Measurements from ENCODE around the gene NFATC2. TPM values are rescaled to one million over a fixed set of nuclear protein-coding genes. Genes with fewer than 3 reads are reported as not detected.

Gene NFATC2
- total RNA-seq, 2 experiments from 2014 or later, result 32.5 to 33.2 TPM

- intact Hi-C loops (cut with DNase I, micrococcal nuclease), result no loop called here
- DNase-seq (no peak), ATAC-seq (ENCODE audit: poor library complexity) (no peak)
- Mint-ChIP-seq H3K27me3 (no peaks in the 10 kb centered on the region), H3K4me3 (no peak overlapping the region), H3K36me3 (ENCODE audit: low read depth) (no peaks in the 10 kb centered on the region), H3K9me3 (no peaks in the 10 kb centered on the region), H3K4me1 (ENCODE audit: low read depth) (peaks cover 5% of the 10 kb centered on the region), H3K27ac (no peak overlapping the region)
- no peaks in the 10 kb centered on the region for H3K36me3 ChIP-seq (ENCODE audit: insufficient read depth, low read length)
- no peak overlapping the region for H3K27ac ChIP-seq (ENCODE audit: low read depth in 1 of 2, low read length in 2 of 2)
- no peaks in the 10 kb centered on the region for H3K27me3 ChIP-seq (ENCODE audit: control insufficient read depth in 1 of 2, insufficient read depth in 2 of 2, low read length in 2 of 2)
- H3K4me3 ChIP-seq (ENCODE audit: low read length), result no peak overlapping the region
- H3K9me3 ChIP-seq (ENCODE audit: control insufficient read depth in 1 of 2, insufficient read depth in 1 of 2, low read length in 2 of 2), result no peaks in the 10 kb centered on the region
- ChIA-PET CTCF (interaction anchor here (0.6 kb wide), 1 partner anchor 42 kb away, joined by 3 read pairs; no protein-coding TSS in a partner anchor), POLR2A (no interaction called here)
- TF ChIP-seq, protein P1, sequence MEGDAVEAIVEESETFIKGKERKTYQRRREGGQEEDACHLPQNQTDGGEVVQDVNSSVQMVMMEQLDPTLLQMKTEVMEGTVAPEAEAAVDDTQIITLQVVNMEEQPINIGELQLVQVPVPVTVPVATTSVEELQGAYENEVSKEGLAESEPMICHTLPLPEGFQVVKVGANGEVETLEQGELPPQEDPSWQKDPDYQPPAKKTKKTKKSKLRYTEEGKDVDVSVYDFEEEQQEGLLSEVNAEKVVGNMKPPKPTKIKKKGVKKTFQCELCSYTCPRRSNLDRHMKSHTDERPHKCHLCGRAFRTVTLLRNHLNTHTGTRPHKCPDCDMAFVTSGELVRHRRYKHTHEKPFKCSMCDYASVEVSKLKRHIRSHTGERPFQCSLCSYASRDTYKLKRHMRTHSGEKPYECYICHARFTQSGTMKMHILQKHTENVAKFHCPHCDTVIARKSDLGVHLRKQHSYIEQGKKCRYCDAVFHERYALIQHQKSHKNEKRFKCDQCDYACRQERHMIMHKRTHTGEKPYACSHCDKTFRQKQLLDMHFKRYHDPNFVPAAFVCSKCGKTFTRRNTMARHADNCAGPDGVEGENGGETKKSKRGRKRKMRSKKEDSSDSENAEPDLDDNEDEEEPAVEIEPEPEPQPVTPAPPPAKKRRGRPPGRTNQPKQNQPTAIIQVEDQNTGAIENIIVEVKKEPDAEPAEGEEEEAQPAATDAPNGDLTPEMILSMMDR (IDR thresholded peaks at IDR 0.05), result no peak
- H3K4me1 ChIP-seq (ENCODE audit: insufficient read depth, low read length), result peaks cover 5% of the 10 kb centered on the region
Observed at GRCh38 chr20:51583073-51583472, 40.6 kb upstream of the NFATC2 start.

- intact Hi-C loops (cut with DNase I, micrococcal nuclease), result no loop called here
- Histone ChIP-seq H3K9me3 (ENCODE audit: control insufficient read depth in 1 of 2, insufficient read depth in 1 of 2, low read length in 2 of 2) (no peaks in the 10 kb centered on the region), H3K4me1 (ENCODE audit: insufficient read depth, low read length) (peaks cover 5% of the 10 kb centered on the region), H3K27ac (ENCODE audit: low read depth in 1 of 2, low read length in 2 of 2) (no peak overlapping the region), H3K36me3 (ENCODE audit: insufficient read depth, low read length) (no peaks in the 10 kb centered on the region), H3K4me3 (ENCODE audit: low read length) (no peak overlapping the region), H3K27me3 (ENCODE audit: control insufficient read depth in 1 of 2, insufficient read depth in 2 of 2, low read length in 2 of 2) (no peaks in the 10 kb centered on the region)
- no peak for DNase-seq
- ChIA-PET POLR2A (no interaction called here), CTCF (no interaction called here)
- H3K27me3 Mint-ChIP-seq, result no peaks in the 10 kb centered on the region
- TF ChIP-seq, protein P1 (IDR thresholded peaks at IDR 0.05), result no peak
- ATAC-seq (ENCODE audit: poor library complexity), result no peak
- H3K4me1 Mint-ChIP-seq (ENCODE audit: low read depth), result peaks cover 5% of the 10 kb centered on the region
- no peaks in the 10 kb centered on the region for H3K36me3 Mint-ChIP-seq (ENCODE audit: low read depth)
- H3K4me3 Mint-ChIP-seq, result no peak overlapping the region
- H3K9me3 Mint-ChIP-seq, result no peaks in the 10 kb centered on the region
- no peak overlapping the region for H3K27ac Mint-ChIP-seq
Observed at GRCh38 chr20:51581571-51581970, 39.1 kb upstream of the NFATC2 start.

DNA sequence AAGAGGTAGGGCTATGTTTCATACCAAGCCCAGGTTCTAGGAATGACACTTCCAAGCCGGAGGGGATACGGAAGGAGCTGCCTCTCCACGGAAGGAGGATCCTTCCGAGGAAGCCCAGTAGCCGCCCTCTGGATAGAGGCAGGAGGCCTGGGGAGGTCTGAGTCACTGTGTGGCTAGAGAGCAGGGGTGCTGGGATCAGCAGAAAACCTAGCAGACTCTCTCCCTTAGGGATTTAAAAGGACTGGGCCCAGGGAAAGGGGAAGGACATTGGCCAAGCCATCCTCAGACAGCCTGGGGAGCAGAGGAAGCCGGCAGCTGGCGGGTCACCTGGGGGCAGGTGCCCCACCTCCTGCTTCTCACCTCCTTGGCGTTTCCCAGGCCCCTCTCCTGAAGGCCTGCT, 36.6 kb upstream of the NFATC2 start:
- Mint-ChIP-seq H3K4me1 (ENCODE audit: low read depth) (no peaks in the 10 kb centered on the region), H3K27me3 (no peaks in the 10 kb centered on the region), H3K27ac (no peak overlapping the region), H3K4me3 (no peak overlapping the region), H3K36me3 (ENCODE audit: low read depth) (no peaks in the 10 kb centered on the region), H3K9me3 (no peaks in the 10 kb centered on the region)
- no peaks in the 10 kb centered on the region for H3K4me1 ChIP-seq (ENCODE audit: insufficient read depth, low read length)
- no peaks in the 10 kb centered on the region for H3K27me3 ChIP-seq (ENCODE audit: control insufficient read depth in 1 of 2, insufficient read depth in 2 of 2, low read length in 2 of 2)
- intact Hi-C loops (cut with DNase I, micrococcal nuclease), result no loop called here
- H3K9me3 ChIP-seq (ENCODE audit: control insufficient read depth in 1 of 2, insufficient read depth in 1 of 2, low read length in 2 of 2), result no peaks in the 10 kb centered on the region
- no peak overlapping the region for H3K27ac ChIP-seq (ENCODE audit: low read depth in 1 of 2, low read length in 2 of 2)
- TF ChIP-seq, protein P1 (IDR thresholded peaks at IDR 0.05), result no peak
- no peaks in the 10 kb centered on the region for H3K36me3 ChIP-seq (ENCODE audit: insufficient read depth, low read length)
- no peak for ATAC-seq (ENCODE audit: poor library complexity)
- ChIA-PET POLR2A (no interaction called here), CTCF (no interaction called here)
- DNase-seq, result no peak
- H3K4me3 ChIP-seq (ENCODE audit: low read length), result no peak overlapping the region
